Breast epithelium (tissue), 3 donors: ENCODE results near the gene PSMD1.

Source experiments
- CTCF ChIP-seq, 3 donors: fragments of 450-650 bp; IDR thresholded peaks; one replicate each; pipeline ENCODE4 v1.5.1; 2016 to 2017; ENCODE audit warnings: antibody characterized with exemption in 3 of 3, mild to moderate bottlenecking in 3 of 3, moderate library complexity in 3 of 3
- POLR2A ChIP-seq: fragments of 450-650 bp; IDR thresholded peaks from one replicate; pipeline ENCODE4 v1.6.1; 2016; ENCODE audit warnings: antibody characterized with exemption, mild to moderate bottlenecking, moderate library complexity

DNA sequence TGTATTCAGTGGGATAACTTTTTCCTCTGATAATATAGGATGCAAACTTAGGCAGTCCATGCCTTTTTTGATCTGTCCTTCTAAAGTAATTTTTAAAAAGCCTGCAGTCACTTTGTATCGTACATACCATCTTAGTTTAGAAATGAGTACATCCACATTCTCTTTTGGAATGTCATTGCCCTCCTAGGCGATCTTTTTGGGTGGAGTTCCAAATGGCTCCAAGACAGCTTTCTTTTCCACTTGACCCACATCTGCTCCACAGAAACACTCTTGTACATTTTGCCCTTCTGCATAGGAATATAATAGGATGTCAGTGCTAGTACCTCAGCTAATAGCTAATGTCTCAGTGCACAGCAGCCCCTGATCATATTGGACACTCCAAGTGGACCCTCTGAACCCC is 90.0 kb downstream of the PSMD1 start:
- TF ChIP-seq POLR2A (no peak), CTCF (IDR thresholded peaks at IDR 0.05) (no peak)
